ENCODE measurements around the gene LCLAT1.

The LCLAT1 gene

DNA sequence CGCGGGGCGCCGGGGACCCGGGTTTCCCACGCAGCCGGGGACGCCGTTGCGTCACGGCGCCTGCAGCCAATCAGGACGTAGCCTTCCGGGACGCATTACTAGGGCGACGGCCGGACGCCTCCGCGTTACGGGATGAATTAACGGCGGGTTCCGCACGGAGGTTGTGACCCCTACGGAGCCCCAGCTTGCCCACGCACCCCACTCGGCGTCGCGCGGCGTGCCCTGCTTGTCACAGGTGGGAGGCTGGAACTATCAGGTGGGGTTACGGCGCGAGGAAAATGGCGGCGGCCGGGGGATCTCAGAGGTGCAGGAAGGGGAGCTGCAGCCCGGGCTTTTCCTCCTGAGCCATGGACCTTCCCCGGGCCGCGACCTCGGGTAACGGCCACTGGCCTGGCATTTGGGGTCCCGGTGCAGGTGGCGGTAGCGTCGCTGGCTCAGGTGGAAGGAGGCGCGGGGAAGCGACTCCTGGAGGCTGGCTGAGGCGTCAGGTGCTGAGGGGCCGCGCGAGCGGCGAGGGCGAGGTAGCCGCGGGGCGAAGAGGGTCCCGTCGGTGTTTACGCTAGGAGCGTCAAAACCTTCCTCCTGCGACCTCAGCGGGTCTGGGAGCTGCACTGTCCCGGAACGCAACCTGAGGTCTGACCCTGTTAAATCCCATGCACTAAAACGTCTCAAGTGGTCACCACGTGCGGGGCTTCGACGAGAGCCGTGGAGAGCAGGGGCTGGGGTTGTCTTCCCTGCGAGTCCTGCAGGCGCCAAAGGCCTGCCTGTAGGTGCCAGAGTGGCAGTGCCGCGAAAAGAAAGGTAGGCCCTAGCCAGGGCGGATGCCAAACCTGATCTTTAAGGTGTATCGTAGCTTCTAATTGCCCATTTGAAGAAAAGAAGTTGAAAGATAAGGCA lies at the start of gene LCLAT1:
Gene LCLAT1, plus strand, starts transcription at position 98 of the 897 bp plus-strand sequence. CDS start 78,345 bp downstream, outside the sequence.
- peak; percentile 78 to 87 for DNase-seq (ENCODE audit: low read depth in 2 of 2)

- no peak for DNase-seq (ENCODE audit: low read depth in 2 of 2)
These were observed 48.8 kb upstream of the LCLAT1 start for GRCh38 chr2:30398084-30398873.

DNA sequence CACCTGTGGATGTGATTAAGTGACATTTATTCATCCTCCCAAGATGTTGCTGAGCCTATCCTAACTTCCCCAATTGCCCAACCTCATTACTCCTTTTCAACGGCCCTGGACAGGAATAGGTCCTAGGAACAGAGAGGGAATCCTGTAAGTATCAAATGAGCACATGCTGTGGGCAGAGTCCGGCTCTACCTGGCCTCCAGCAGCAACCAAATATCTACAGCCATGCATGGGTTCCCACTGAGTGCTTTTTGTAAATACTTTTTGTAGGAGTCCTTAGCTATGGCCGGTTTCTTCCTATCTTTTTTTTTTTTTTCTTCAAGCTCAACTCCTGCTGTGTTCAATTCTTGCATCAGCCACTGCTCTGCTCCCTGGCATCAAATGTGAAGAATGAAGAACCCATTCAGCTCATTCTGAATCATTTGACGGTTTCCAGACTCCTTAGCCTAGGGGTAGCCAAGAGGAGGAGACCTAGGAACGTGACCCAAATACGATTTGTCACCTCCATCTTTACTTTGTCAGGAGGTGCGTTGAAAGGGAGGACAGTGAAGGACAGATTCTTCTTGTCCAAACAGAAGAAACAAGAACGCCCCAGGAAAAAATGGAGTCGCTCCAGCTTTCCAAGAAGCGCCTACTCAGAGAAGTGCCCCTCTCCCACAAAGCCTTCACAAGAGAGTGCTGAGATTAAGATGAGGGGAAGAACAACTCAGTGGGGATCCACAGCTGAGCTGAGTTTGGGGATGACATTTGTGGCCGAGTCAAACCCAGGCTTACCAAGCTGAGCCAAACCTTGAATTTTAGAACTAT lies 46.7 kb upstream of the LCLAT1 start:
- DNase-seq (ENCODE audit: low read depth in 2 of 2), result no peak

DNA sequence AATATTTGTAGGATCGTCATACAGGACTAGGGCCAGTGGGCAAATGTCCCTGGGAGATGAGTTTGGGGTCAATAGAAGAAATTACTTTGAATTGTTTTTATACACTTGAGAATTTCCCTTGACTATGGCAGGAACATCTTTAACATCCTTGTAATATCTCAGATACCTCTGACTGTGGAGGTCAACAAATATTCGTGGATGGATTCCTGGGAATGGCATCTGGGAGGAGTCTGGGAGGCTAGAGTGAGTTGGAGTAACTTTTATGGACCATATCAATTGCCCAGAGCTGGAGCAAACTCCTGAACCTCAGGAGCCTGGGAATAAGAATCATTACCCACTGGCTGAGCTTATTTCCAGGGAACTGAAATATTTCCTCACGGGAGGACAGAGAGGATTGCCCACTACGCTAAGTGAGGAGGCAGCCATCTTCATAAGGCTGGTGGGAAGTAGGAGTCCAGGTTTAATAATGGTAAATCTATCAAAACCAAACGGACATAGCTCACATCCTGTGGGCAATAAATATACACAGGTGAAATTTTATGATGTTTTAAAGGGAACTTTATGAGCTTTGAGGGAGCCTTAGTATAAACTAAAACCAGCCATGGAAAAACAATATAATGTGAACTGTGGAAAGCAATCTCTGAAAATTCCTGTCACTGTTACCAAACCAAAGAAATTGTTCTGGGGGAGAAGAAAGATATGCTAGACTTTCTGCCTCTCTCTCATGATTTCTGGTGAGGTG lies 44.4 kb upstream of the LCLAT1 start:
- DNase-seq (ENCODE audit: low read depth in 2 of 2), result no peak

GRCh38 chr2:30403592-30404312 lies 43.3 kb upstream of the LCLAT1 start:
- no peak for DNase-seq (ENCODE audit: low read depth in 2 of 2)

DNA sequence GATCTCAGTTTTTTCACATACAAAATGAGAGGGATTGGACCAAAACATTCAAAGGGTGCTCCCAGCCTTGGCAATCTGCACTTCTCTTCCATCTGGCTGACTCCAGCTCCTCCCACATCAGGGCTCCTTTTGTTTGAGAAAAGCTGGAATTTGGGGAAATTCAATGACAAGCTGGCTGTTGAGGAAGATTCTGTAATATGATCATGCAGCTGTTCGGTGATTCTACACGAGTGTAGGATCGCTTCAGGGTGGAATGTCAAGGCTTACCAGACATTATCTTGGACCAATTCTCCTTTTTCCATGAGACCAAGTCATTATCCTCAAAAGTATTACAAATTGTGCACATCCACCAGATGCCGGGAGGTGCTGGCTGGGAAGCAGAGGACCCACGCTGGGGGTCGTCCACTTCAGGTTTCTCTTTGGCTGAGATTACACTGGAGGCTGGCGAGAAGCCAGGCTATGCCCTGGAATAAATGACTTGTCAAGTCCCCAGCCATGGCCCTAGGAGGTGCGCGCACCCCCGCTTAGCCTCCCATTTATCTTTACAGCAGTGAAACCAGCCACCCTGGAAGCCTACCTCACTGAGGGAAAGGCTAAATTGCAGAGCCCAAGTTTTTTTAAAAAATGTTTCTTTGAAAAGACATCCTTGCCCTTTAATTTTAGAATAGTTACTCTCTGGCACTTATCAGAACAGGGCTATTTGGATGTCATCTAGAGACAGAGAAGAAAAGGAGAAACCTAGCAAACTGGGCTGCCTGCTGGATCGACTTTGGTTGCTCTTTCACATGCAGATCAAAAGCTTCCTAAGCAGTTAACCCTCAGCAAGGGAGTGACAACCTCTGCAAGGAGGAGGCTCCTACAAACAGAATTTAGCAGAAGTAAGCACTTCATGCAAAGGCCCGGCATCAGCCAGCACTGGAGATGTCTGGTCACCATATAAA lies 42.5 kb upstream of the LCLAT1 start:
- DNase-seq (ENCODE audit: low read depth in 2 of 2), result no peak

DNA sequence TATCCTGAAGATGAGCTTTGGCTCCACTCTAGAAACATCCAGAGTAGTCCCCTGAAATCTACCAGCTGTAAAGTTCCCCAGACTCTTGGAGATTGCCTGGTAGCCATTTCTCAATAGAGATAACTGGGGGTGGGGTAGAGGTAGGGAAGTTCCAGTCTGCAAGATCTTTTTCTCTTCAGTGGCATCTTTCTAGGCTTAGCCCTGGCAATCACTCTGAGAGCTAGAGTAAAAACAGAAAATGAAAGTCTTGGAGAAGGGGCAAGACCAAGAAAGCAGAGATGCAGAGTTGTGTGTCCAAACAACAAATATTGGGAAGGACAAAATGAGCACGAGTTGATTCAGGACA lies 41.8 kb upstream of the LCLAT1 start:
- DNase-seq (ENCODE audit: low read depth in 2 of 2), result no peak

GRCh38 chr2:30406853-30407252 lies 40.2 kb upstream of the LCLAT1 start:
- DNase-seq (ENCODE audit: low read depth in 2 of 2), result no peak

- no peak for DNase-seq (ENCODE audit: low read depth in 2 of 2)
These were observed 38.1 kb upstream of the LCLAT1 start for GRCh38 chr2:30408961-30409387.

DNA sequence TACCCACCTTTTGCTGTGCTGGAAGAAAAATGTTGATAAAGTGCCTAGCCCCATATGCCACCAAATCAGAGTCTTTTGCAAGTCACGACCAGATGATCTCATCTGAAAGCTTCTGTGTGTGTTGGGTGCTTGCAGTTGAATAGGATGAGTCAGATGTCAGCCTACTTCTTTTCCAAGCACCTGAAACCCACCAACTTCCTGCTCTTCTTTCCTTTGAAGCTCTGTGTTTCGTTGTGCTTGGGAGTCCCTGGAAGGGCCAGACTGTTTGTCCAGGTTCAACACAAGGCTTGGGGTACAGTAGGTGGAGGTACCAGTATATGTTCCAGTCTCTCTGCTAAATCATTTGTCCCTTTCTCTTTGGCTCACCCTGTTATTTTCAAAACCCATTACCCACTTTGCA lies 36.8 kb upstream of the LCLAT1 start:
- no peak for DNase-seq (ENCODE audit: low read depth in 2 of 2)

GRCh38 chr2:30412047-30412683 lies 34.9 kb upstream of the LCLAT1 start:
- no peak for DNase-seq (ENCODE audit: low read depth in 2 of 2)

GRCh38 chr2:30412684-30413570 lies 34.1 kb upstream of the LCLAT1 start:
- no peak for DNase-seq (ENCODE audit: low read depth in 2 of 2)

- DNase-seq (ENCODE audit: low read depth in 2 of 2), result no peak
These were observed 32.1 kb upstream of the LCLAT1 start for GRCh38 chr2:30414961-30415360.

- no peak for DNase-seq (ENCODE audit: low read depth in 2 of 2)
These were observed 29.8 kb upstream of the LCLAT1 start for GRCh38 chr2:30417253-30417652.

GRCh38 chr2:30421026-30421603 lies 25.9 kb upstream of the LCLAT1 start:
- DNase-seq (ENCODE audit: low read depth in 2 of 2), result no peak

- no peak for DNase-seq (ENCODE audit: low read depth in 2 of 2)
These were observed 25.2 kb upstream of the LCLAT1 start for GRCh38 chr2:30421604-30422443.

Data from stimulated activated CD8-positive, alpha-beta memory T cell treated with anti-CD3 and anti-CD28 coated beads, Interleukin-15, amount 100 ng/mL, for 48 hours (primary cell).